Chondrocyte (in vitro differentiated cells): Measurements from ENCODE around the gene LCN12. TPM values are rescaled to one million over a fixed set of nuclear protein-coding genes. Genes with fewer than 3 reads are reported as not detected.

ENCODE experiments used
- DNase-seq: peaks from one replicate; pipeline ENCODE4 v3.0.0; 2021; ENCODE audit warnings: mixed read lengths, low spot score
- H3K27ac Mint-ChIP-seq: one replicate; pipeline ENCODE4 v1.8.0; 2021; ENCODE audit warnings: mild to moderate bottlenecking, moderate library complexity, mixed read lengths; ENCODE audit not compliant: unreplicated experiment
- H3K27me3 Mint-ChIP-seq: 2 replicates; pipeline ENCODE4 v1.8.0; 2021; ENCODE audit warnings: low read depth, mixed read lengths
- H3K36me3 Mint-ChIP-seq: 2 replicates; pipeline ENCODE4 v1.8.0; 2021; ENCODE audit warnings: low read depth, mixed read lengths
- H3K4me1 Mint-ChIP-seq: 2 replicates; pipeline ENCODE4 v1.8.0; 2021; ENCODE audit warnings: low read depth, mild to moderate bottlenecking, mixed read lengths
- H3K4me3 Mint-ChIP-seq: one replicate; pipeline ENCODE4 v1.8.0; 2021; ENCODE audit warnings: mild to moderate bottlenecking, moderate library complexity, mixed read lengths; ENCODE audit not compliant: unreplicated experiment
- H3K9me3 Mint-ChIP-seq: 2 replicates; pipeline ENCODE4 v1.8.0; 2021; ENCODE audit warnings: low read depth, mixed read lengths
- CTCF ChIP-seq: fragments of 200-600 bp; sonication (generic); IDR thresholded peaks from 2 replicates; pipeline ENCODE4 v1.5.0; 2021; ENCODE audit warnings: antibody characterized with exemption, mild to moderate bottlenecking, moderate library complexity
- total RNA-seq: library from RNA; stranded (reverse); gene quantifications from 3 replicates; pipeline ENCODE4 v1.2.1, GENCODE V29; 2021

LCN12 gene
- total RNA-seq, 1 donor from 2014 or later, result 0.60 TPM

- TF ChIP-seq CTCF, result no peak
- peaks cover 11% of the 10 kb centered on the region for H3K4me1 Mint-ChIP-seq
- H3K36me3 Mint-ChIP-seq, result no peaks in the 10 kb centered on the region
- H3K27me3 Mint-ChIP-seq, result no peaks in the 10 kb centered on the region
- DNase-seq, result no peak
- no peak overlapping the region for H3K4me3 Mint-ChIP-seq
- no peaks in the 10 kb centered on the region for H3K9me3 Mint-ChIP-seq
- no peak overlapping the region for H3K27ac Mint-ChIP-seq
Observed at GRCh38 chr9:136972335-136972734, 20.3 kb downstream of the LCN12 start.

GRCh38 chr9:136972743-136973142 lies 20.7 kb downstream of the LCN12 start:
- Mint-ChIP-seq H3K9me3 (no peaks in the 10 kb centered on the region), H3K4me3 (no peak overlapping the region), H3K4me1 (peaks cover 15% of the 10 kb centered on the region), H3K27me3 (no peaks in the 10 kb centered on the region), H3K36me3 (no peaks in the 10 kb centered on the region), H3K27ac (no peak overlapping the region)
- DNase-seq, result no peak
- no peak for TF ChIP-seq CTCF

- no peaks in the 10 kb centered on the region for H3K36me3 Mint-ChIP-seq
- H3K9me3 Mint-ChIP-seq, result no peaks in the 10 kb centered on the region
- no peak for TF ChIP-seq CTCF
- peaks cover 15% of the 10 kb centered on the region for H3K4me1 Mint-ChIP-seq
- H3K27ac Mint-ChIP-seq, result no peak overlapping the region
- DNase-seq, result no peak
- H3K27me3 Mint-ChIP-seq, result no peaks in the 10 kb centered on the region
- no peak overlapping the region for H3K4me3 Mint-ChIP-seq
Observed at GRCh38 chr9:136973618-136974617, 21.8 kb downstream of the LCN12 start.

GRCh38 chr9:136974817-136975535 lies 22.9 kb downstream of the LCN12 start:
- Mint-ChIP-seq H3K27me3 (no peaks in the 10 kb centered on the region), H3K9me3 (no peaks in the 10 kb centered on the region), H3K27ac (no peak overlapping the region), H3K36me3 (no peaks in the 10 kb centered on the region), H3K4me1 (peaks cover 15% of the 10 kb centered on the region), H3K4me3 (no peak overlapping the region)
- no peak for TF ChIP-seq CTCF
- no peak for DNase-seq

- H3K4me3 Mint-ChIP-seq, result no peak overlapping the region
- no peaks in the 10 kb centered on the region for H3K27me3 Mint-ChIP-seq
- peak; percentile 46 for TF ChIP-seq CTCF
- no peaks in the 10 kb centered on the region for H3K36me3 Mint-ChIP-seq
- peaks cover 15% of the 10 kb centered on the region for H3K4me1 Mint-ChIP-seq
- no peaks in the 10 kb centered on the region for H3K9me3 Mint-ChIP-seq
- no peak overlapping the region for H3K27ac Mint-ChIP-seq
- DNase-seq, result no peak
Observed at GRCh38 chr9:136975644-136976043, 23.6 kb downstream of the LCN12 start.
